H1 (cell line): ENCODE results near the gene MAPK9. TPM values are rescaled to one million over a fixed set of nuclear protein-coding genes. Genes with fewer than 3 reads are reported as not detected.

Experiments
- CTCF ChIA-PET: fragments of 300-600 bp; sonication (Branson Sonifier 250); formaldehyde crosslinking; loops from one replicate; lab custom pipeline; 2021; ENCODE audit not compliant: partially characterized antibody; lab: Charles Lee
- POLR2A ChIA-PET: fragments of 300-600 bp; sonication (Branson Sonifier 250); formaldehyde crosslinking; loops from one replicate; lab custom pipeline; 2021; ENCODE audit warnings: inconsistent platforms; ENCODE audit not compliant: partially characterized antibody; lab: Charles Lee
- DNase-seq, 2 experiments: peaks; one replicate each; pipeline versions ENCODE4 v3.0.0 to v3.0.0-alpha.2; 2010 to 2022; ENCODE audit warnings: low spot score in 2 of 2, low read depth in 1 of 2, mixed read lengths in 1 of 2
- FAIRE-seq: peaks from 2 replicates; lab custom pipeline; 2011; peaks lifted over from hg19 to GRCh38; lab: Jason Lieb, UNC
- H2AFZ ChIP-seq: 2 replicates; pipeline ENCODE4 v1.8.1; 2012; ENCODE audit warnings: low read length, inconsistent platforms
- H2AK5ac ChIP-seq: 2 replicates; pipeline ENCODE4 v1.6.1; 2013; ENCODE audit warnings: low read depth, low read length
- H2BK120ac ChIP-seq: replicated peaks from 2 replicates; pipeline ENCODE3; 2013; ENCODE audit warnings: low read depth, low read length, inconsistent platforms
- H2BK12ac ChIP-seq: 2 replicates; pipeline ENCODE4 v1.6.1; 2013; ENCODE audit warnings: low read depth, low read length
- H2BK15ac ChIP-seq: 2 replicates; pipeline ENCODE4 v1.6.1; 2013; ENCODE audit warnings: low read length
- H2BK20ac ChIP-seq: 2 replicates; pipeline ENCODE4 v1.6.1; 2013; ENCODE audit warnings: low read length
- H2BK5ac ChIP-seq: 2 replicates; pipeline ENCODE4 v1.6.1; 2013; ENCODE audit warnings: low read depth, low read length
- H3K14ac ChIP-seq: 2 replicates; pipeline ENCODE4 v1.6.1; 2013; ENCODE audit warnings: inconsistent platforms; ENCODE audit not compliant: insufficient read length
- H3K18ac ChIP-seq: 2 replicates; pipeline ENCODE4 v1.6.1; 2013; ENCODE audit warnings: low read length; ENCODE audit errors: extremely low read depth
- H3K23ac ChIP-seq: 2 replicates; pipeline ENCODE4 v1.6.1; 2013; ENCODE audit warnings: inconsistent platforms; ENCODE audit not compliant: insufficient read length
- H3K23me2 ChIP-seq: 2 replicates; pipeline ENCODE4 v1.6.1; 2013; ENCODE audit warnings: low read depth, low read length
- H3K27ac ChIP-seq: 2 replicates; pipeline ENCODE4 v1.6.1; 2011; ENCODE audit warnings: low read depth, low read length, inconsistent platforms
- H3K27me3 ChIP-seq, 4 experiments: replicated peaks in 1 of 4; 1 replicate in 1 of 4; 2 replicates in 3 of 4; pipeline versions ENCODE4 v1.6.1 to v1.8.1; 2011 to 2013; ENCODE audit warnings: low read length in 3 of 4, mild to moderate bottlenecking in 3 of 4, inconsistent platforms in 2 of 4, mixed read lengths in 2 of 4, moderate library complexity in 1 of 4; ENCODE audit not compliant: control insufficient read depth in 3 of 4, insufficient read depth in 3 of 4; ENCODE audit errors: extremely low read depth in 1 of 4
- H3K36me3 ChIP-seq, 4 experiments: 2 replicates each; pipeline versions ENCODE4 v1.6.1 to v1.8.1; 2011 to 2013; ENCODE audit warnings: mild to moderate bottlenecking in 4 of 4, low read length in 3 of 4, moderate library complexity in 2 of 4, control low read depth in 1 of 4, inconsistent platforms in 1 of 4; ENCODE audit not compliant: insufficient read depth in 4 of 4, control insufficient read depth in 2 of 4
- H3K4ac ChIP-seq: replicated peaks from 2 replicates; pipeline ENCODE3; 2013; ENCODE audit warnings: low read length, low read depth, mixed read lengths, inconsistent platforms; ENCODE audit not compliant: insufficient read length
- H3K4me1 ChIP-seq, 4 experiments: replicated peaks in 1 of 4; 1 replicate in 1 of 4; 2 replicates in 3 of 4; pipeline versions ENCODE4 v1.6.1 to v1.8.1; 2011 to 2013; ENCODE audit warnings: low read length in 3 of 4, inconsistent platforms in 2 of 4, mixed read lengths in 1 of 4; ENCODE audit not compliant: insufficient read depth in 4 of 4, control insufficient read depth in 3 of 4
- H3K4me2 ChIP-seq, 2 experiments: 2 replicates each; pipeline versions ENCODE4 v1.6.1 to v1.8.1; 2011 to 2013; ENCODE audit warnings: low read depth in 2 of 2, low read length in 2 of 2, control low read depth in 1 of 2, inconsistent platforms in 1 of 2, mild to moderate bottlenecking in 1 of 2; ENCODE audit not compliant: insufficient read depth in 1 of 2
- H3K4me3 ChIP-seq, 4 experiments: fragments of 200-600, 300-600 bp in 1 of 4; sonication (generic), shearing (Covaris generic), sonication (Bioruptor Twin) in 1 of 4; 2 replicates each; pipeline versions ENCODE4 v1.5.1 to v1.8.1; 2011 to 2016; ENCODE audit warnings: low read length in 4 of 4, low read depth in 3 of 4, control low read depth in 2 of 4, inconsistent platforms in 2 of 4, mild to moderate bottlenecking in 2 of 4, mixed read lengths in 1 of 4, moderate library complexity in 1 of 4; ENCODE audit not compliant: insufficient read depth in 2 of 4; ENCODE audit errors: extremely low read depth in 1 of 4
- H3K56ac ChIP-seq: replicated peaks from 2 replicates; pipeline ENCODE3; 2013; ENCODE audit warnings: low read depth, mild to moderate bottlenecking, mixed read lengths, low read length, inconsistent platforms; ENCODE audit not compliant: insufficient read length
- H3K79me1 ChIP-seq: 2 replicates; pipeline ENCODE4 v1.6.1; 2013; ENCODE audit warnings: low read depth, low read length, control low read depth
- H3K79me2 ChIP-seq, 2 experiments: 2 replicates each; pipeline versions ENCODE4 v1.6.1 to v1.8.1; 2012 to 2013; ENCODE audit warnings: low read length in 2 of 2, mild to moderate bottlenecking in 2 of 2, inconsistent platforms in 1 of 2; ENCODE audit not compliant: insufficient read depth in 2 of 2, control insufficient read depth in 1 of 2
- H3K9ac ChIP-seq, 4 experiments: replicated peaks in 1 of 4; 1 replicate in 1 of 4; 2 replicates in 3 of 4; pipeline versions ENCODE4 v1.6.1 to v1.8.1; 2011 to 2013; ENCODE audit warnings: low read depth in 3 of 4, low read length in 3 of 4, control low read depth in 2 of 4, mild to moderate bottlenecking in 2 of 4, moderate library complexity in 2 of 4, inconsistent platforms in 1 of 4; ENCODE audit errors: extremely low read depth in 1 of 4
- H3K9me3 ChIP-seq, 2 experiments: 2 replicates each; pipeline versions ENCODE4 v1.6.1 to v1.8.1; 2012 to 2013; ENCODE audit warnings: mild to moderate bottlenecking in 2 of 2, moderate library complexity in 2 of 2, control low read depth in 1 of 2, inconsistent platforms in 1 of 2, low read depth in 1 of 2, low read length in 1 of 2, mixed read lengths in 1 of 2; ENCODE audit not compliant: insufficient read depth in 2 of 2
- H4K20me1 ChIP-seq, 2 experiments: replicated peaks in 1 of 2; 2 replicates each; pipeline versions ENCODE3 to v1.8.1; 2011 to 2013; ENCODE audit warnings: inconsistent platforms in 2 of 2, low read length in 2 of 2, mild to moderate bottlenecking in 1 of 2; ENCODE audit not compliant: insufficient read depth in 2 of 2, control insufficient read depth in 1 of 2
- H4K5ac ChIP-seq: 2 replicates; pipeline ENCODE4 v1.6.1; 2013; ENCODE audit warnings: low read length, low read depth, mixed read lengths, inconsistent platforms; ENCODE audit not compliant: insufficient read length
- H4K8ac ChIP-seq: 2 replicates; pipeline ENCODE4 v1.8.0; 2013; ENCODE audit warnings: mild to moderate bottlenecking, moderate library complexity, low read length, inconsistent platforms; ENCODE audit not compliant: insufficient read depth; ENCODE audit errors: extremely low read depth
- H4K91ac ChIP-seq: replicated peaks from 2 replicates; pipeline ENCODE3; 2013; ENCODE audit warnings: low read length, mixed read lengths, inconsistent platforms; ENCODE audit not compliant: insufficient read length
- CBX5 ChIP-seq: fragments of 300-800, 300-1000 bp; sonication (generic); IDR thresholded peaks from 2 replicates; pipeline ENCODE4 v1.7.1; 2016; ENCODE audit warnings: antibody characterized with exemption, low read length, low read depth
- CHD2 ChIP-seq: IDR thresholded peaks from 2 replicates; pipeline ENCODE4 v1.6.1; 2012; ENCODE audit warnings: low read length, improper control_type of control experiment
- NRF1 ChIP-seq: IDR thresholded peaks from 2 replicates; pipeline ENCODE4 v1.6.1; 2011; ENCODE audit warnings: mild to moderate bottlenecking, low read depth, low read length, improper control_type of control experiment
- WGBS, 2 experiments: shearing (Covaris generic) in 1 of 2; methylation state at CpG; one replicate each; pipeline versions ENCODE4 v1.1.6 to v1.1.7; 2013 to 2015; ENCODE audit warnings: low lambda C conversion rate in 2 of 2, mixed read lengths in 2 of 2, inconsistent platforms in 1 of 2, low coverage in 1 of 2, missing lambda C conversion rate in 1 of 2; ENCODE audit not compliant: insufficient replicate concordance in 2 of 2, insufficient coverage in 1 of 2, insufficient read length in 1 of 2; ENCODE audit errors: extremely low coverage in 1 of 2, missing lambda C conversion rate in 1 of 2; 5-methylcytosine and 5-hydroxymethylcytosine counted together
- polyA plus RNA-seq, 7 experiments: library from polyadenylated mRNA; depleted of rRNA in 3 of 7; stranded (reverse) in 5 of 7; unstranded in 2 of 7; fragments of >200 nt in 5 of 7; fragments of 200-250 nt in 2 of 7; gene quantifications; 1 replicate in 5 of 7; 2 replicates in 1 of 7; 4 replicates in 1 of 7; pipeline versions ENCODE4 v1.2.1 to v1.2.3, GENCODE V29; 2011 to 2013; ENCODE audit warnings: missing spikeins in 2 of 7, mixed read lengths in 2 of 7
- total RNA-seq: library from RNA; stranded (reverse); fragmentation: NEBNext Ultra II Directional; extraction: Animal tissue kit (Norgen Biotek cat#: 25700); gene quantifications from 2 replicates; pipeline ENCODE4 v1.2.1, GENCODE V29; 2021
- TF ChIP-seq, protein P1 (sequence below): IDR thresholded peaks from 2 replicates; pipeline ENCODE4 v1.6.1; 2011; ENCODE audit warnings: low read length, improper control_type of control experiment

MAPK9 gene
- total and polyA plus RNA-seq, 2 of the 8 experiments (the other 6 are each of a cell fraction or from before 2014, with no cell fraction given), result 22.3 to 43.7 TPM

- Histone ChIP-seq H3K27me3 (no peaks in the 10 kb centered on the region), H4K20me1 (peaks cover 0 to 7% of the 10 kb centered on the region in 2 experiments), H2BK20ac (peak overlapping the region; percentile 43; the same call in 1 of the 2 replicates), H4K8ac (no peak overlapping the region), H2BK12ac (no peak overlapping the region), H2BK15ac (no peak overlapping the region; the same call in 1 of the 2 replicates), H3K36me3 (peaks cover 43 to 74% (median 61%) of the 10 kb centered on the region in 4 experiments), H3K27ac (0 out of 2 replicates have a peak overlapping the region, but pooled peaks have one; percentile 35), H3K14ac (no peak overlapping the region), H3K79me1 (no peaks in the 10 kb centered on the region; the same call in 1 of the 2 replicates), H3K9me3 (no peaks in the 10 kb centered on the region), H3K9ac (no peak overlapping the region), H3K79me2 (no peaks in the 10 kb centered on the region), H3K4ac (peak overlapping the region; percentile 36), H2BK5ac (peak overlapping the region; percentile 97), H3K4me1 (peaks cover 12 to 16% (median 12%) of the 10 kb centered on the region in 4 experiments), H4K91ac (peak overlapping the region; percentile 41), H4K5ac (no peak overlapping the region), H3K56ac (no peak overlapping the region), H3K23me2 (no peaks in the 10 kb centered on the region), H2AFZ (no peak overlapping the region), H3K4me2 (no peak overlapping the region), H3K18ac (peak overlapping the region; percentile 9; the same call in 1 of the 2 replicates), H3K4me3 (no peak overlapping the region), H2AK5ac (no peak overlapping the region; the same call in none of the 2 replicates), H2BK120ac (no peak overlapping the region), H3K23ac (no peak overlapping the region)
- TF ChIP-seq CBX5, result no peak
- no peak for TF ChIP-seq CHD2
- TF ChIP-seq, protein P1, sequence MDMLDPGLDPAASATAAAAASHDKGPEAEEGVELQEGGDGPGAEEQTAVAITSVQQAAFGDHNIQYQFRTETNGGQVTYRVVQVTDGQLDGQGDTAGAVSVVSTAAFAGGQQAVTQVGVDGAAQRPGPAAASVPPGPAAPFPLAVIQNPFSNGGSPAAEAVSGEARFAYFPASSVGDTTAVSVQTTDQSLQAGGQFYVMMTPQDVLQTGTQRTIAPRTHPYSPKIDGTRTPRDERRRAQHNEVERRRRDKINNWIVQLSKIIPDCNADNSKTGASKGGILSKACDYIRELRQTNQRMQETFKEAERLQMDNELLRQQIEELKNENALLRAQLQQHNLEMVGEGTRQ, result no peak
- TF ChIP-seq NRF1, result no peak
- CTCF ChIA-PET, result interaction anchor here (2.9 to 14.0 kb wide), 3 partner anchors 12 to 142 kb away, joined by 30 to 192 read pairs (median 51); no protein-coding TSS in a partner anchor
- POLR2A ChIA-PET, result interaction anchor here (1.0 to 10.9 kb wide), 3 partner anchors 14 to 24 kb away, joined by 3 to 146 read pairs (median 3); no protein-coding TSS in a partner anchor
- FAIRE-seq (no peak), DNase-seq (no peak)
- 85% methylated on average over 5 of the region's 5 CpGs; no CpG with 5 or more reads in 1 of the 2 experiments for WGBS, 2 experiments
These were observed 38.4 kb upstream of the MAPK9 start for GRCh38 chr5:180330270-180330648.
